BJ (cell line): ENCODE data around the gene KDM4B. TPM values are rescaled to one million over a fixed set of nuclear protein-coding genes. Genes with fewer than 3 reads are reported as not detected.

ENCODE experiments used
- CTCF ChIA-PET: fragments of 350-600 bp; formaldehyde crosslinking; extraction: SDS; loops from one replicate; lab custom pipeline; 2021; ENCODE audit warnings: antibody characterized with exemption, inconsistent platforms; lab: Yijun Ruan, JAX
- POLR2A ChIA-PET: fragments of 300-600 bp; sonication (Branson Sonifier 250); formaldehyde crosslinking; extraction: SDS; loops from one replicate; lab custom pipeline; 2021; ENCODE audit warnings: antibody characterized with exemption; lab: Charles Lee
- DNase-seq: peaks from one replicate; pipeline ENCODE4 v3.0.0-alpha.2; 2011; ENCODE audit warnings: low read depth
- H3K27me3 ChIP-seq: 2 replicates; pipeline ENCODE4 v1.6.0; 2011; ENCODE audit warnings: low read length; ENCODE audit not compliant: control insufficient read depth, insufficient read depth
- H3K36me3 ChIP-seq: 2 replicates; pipeline ENCODE4 v1.5.1; 2011; ENCODE audit warnings: low read length; ENCODE audit not compliant: control insufficient read depth, insufficient read depth
- H3K4me3 ChIP-seq: 2 replicates; pipeline ENCODE4 v1.5.1; 2011; ENCODE audit warnings: low read depth, mild to moderate bottlenecking, control low read depth, low read length
- polyA plus RNA-seq: library from polyadenylated mRNA; depleted of rRNA; stranded (reverse); fragments of >200 nt; gene quantifications from 2 replicates; pipeline ENCODE4 v1.2.3, GENCODE V29; 2011
- TF ChIP-seq, protein P1 (sequence below): IDR thresholded peaks from 2 replicates; pipeline ENCODE4 v1.5.1; 2011; ENCODE audit warnings: low read depth, mild to moderate bottlenecking, control low read depth, inconsistent platforms, low read length, moderate library complexity; ENCODE audit not compliant: insufficient read depth

The KDM4B gene
- polyA plus RNA-seq, 1 experiment = 15.2 TPM

GRCh38 chr19:5077209-5077515, 108.2 kb downstream of the KDM4B start:
- POLR2A ChIA-PET = no interaction called here
- Histone ChIP-seq H3K36me3 (peaks cover 44% of the 10 kb centered on the region), H3K4me3 (no peak overlapping the region), H3K27me3 (no peaks in the 10 kb centered on the region)
- DNase-seq = no peak
- CTCF ChIA-PET = interaction anchor here (1.9 kb wide), 1 partner anchor 29 kb away, joined by 6 read pairs; no protein-coding TSS in a partner anchor
- TF ChIP-seq, protein P1, sequence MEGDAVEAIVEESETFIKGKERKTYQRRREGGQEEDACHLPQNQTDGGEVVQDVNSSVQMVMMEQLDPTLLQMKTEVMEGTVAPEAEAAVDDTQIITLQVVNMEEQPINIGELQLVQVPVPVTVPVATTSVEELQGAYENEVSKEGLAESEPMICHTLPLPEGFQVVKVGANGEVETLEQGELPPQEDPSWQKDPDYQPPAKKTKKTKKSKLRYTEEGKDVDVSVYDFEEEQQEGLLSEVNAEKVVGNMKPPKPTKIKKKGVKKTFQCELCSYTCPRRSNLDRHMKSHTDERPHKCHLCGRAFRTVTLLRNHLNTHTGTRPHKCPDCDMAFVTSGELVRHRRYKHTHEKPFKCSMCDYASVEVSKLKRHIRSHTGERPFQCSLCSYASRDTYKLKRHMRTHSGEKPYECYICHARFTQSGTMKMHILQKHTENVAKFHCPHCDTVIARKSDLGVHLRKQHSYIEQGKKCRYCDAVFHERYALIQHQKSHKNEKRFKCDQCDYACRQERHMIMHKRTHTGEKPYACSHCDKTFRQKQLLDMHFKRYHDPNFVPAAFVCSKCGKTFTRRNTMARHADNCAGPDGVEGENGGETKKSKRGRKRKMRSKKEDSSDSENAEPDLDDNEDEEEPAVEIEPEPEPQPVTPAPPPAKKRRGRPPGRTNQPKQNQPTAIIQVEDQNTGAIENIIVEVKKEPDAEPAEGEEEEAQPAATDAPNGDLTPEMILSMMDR = no peak

- ChIA-PET POLR2A (no interaction called here), CTCF (interaction anchor here (0.6 to 1.9 kb wide), 2 partner anchors 30 to 251 kb away, joined by 3 to 6 read pairs; no protein-coding TSS in a partner anchor)
- no peak for DNase-seq
- Histone ChIP-seq H3K4me3 (no peak overlapping the region), H3K27me3 (no peaks in the 10 kb centered on the region), H3K36me3 (peaks cover 48% of the 10 kb centered on the region)
- TF ChIP-seq, protein P1 = no peak
These were observed 109.3 kb downstream of the KDM4B start for GRCh38 chr19:5078182-5078581.

GRCh38 chr19:5078666-5079065, 109.8 kb downstream of the KDM4B start:
- CTCF ChIA-PET = interaction anchor here (0.6 to 1.9 kb wide), 2 partner anchors 30 to 251 kb away, joined by 3 to 6 read pairs; no protein-coding TSS in a partner anchor
- no peak for DNase-seq
- Histone ChIP-seq H3K36me3 (peaks cover 52% of the 10 kb centered on the region), H3K27me3 (no peaks in the 10 kb centered on the region), H3K4me3 (no peak overlapping the region)
- TF ChIP-seq, protein P1 = no peak
- POLR2A ChIA-PET = no interaction called here

DNA sequence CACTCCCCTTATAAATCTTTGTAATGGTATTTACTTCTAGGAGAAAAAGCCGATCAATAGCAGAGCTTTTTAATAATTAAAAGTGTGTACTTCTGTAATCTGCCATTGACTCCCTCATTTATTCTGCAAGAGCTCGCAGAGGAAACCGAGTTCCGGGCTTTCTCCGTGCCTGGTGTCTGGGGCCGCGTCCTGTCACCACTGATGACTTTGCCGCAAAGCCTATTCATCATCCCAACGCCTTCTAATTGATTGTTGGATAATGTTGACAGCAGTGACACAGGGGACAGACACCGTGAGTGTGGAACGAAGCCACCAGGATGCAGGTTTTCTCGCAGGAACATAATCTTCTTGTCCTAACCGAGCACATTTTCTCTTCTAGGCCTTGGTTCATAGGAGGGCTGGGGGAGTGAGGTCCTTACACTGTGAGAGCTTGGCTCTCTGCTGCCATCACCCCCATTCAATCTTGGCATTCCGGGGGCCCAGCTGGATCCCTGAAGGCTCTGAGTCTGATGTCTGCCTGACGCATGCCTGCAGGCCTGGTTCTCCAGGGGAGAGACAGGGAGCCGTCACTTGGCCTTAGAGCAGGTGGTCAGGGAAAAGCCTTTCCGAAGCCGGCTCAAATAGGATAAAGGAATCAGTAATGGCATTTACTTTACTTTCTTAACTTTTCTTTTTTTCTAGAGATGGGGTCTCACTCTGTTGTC, 110.3 kb downstream of the KDM4B start:
- TF ChIP-seq, protein P1 = no peak
- Histone ChIP-seq H3K4me3 (no peak overlapping the region), H3K36me3 (peaks cover 50% of the 10 kb centered on the region), H3K27me3 (no peaks in the 10 kb centered on the region)
- ChIA-PET CTCF (no interaction called here), POLR2A (no interaction called here)
- no peak for DNase-seq

- Histone ChIP-seq H3K4me3 (no peak overlapping the region), H3K36me3 (peaks cover 46% of the 10 kb centered on the region), H3K27me3 (no peaks in the 10 kb centered on the region)
- CTCF ChIA-PET = no interaction called here
- POLR2A ChIA-PET = no interaction called here
- DNase-seq = no peak
- TF ChIP-seq, protein P1 = no peak
These were observed 111.2 kb downstream of the KDM4B start for GRCh38 chr19:5080030-5080654.
